Fibroblast of mammary gland (primary cell): ENCODE measurements around the gene INHBC.
A peak's percentile ranks its signal among the peaks of the same experiment; 100 is the strongest.

Experiments
- DNase-seq: peaks from one replicate; pipeline ENCODE4 v3.0.0-alpha.2; 2010; ENCODE audit warnings: low read depth
- H3K4me3 ChIP-seq: 2 replicates; pipeline ENCODE4 v1.5.1; 2011; ENCODE audit warnings: low read depth, mild to moderate bottlenecking, low read length, moderate library complexity; ENCODE audit not compliant: control insufficient read depth
- CTCF ChIP-seq: conservative IDR thresholded peaks from 2 replicates; pipeline ENCODE4 v1.5.1; 2011; ENCODE audit warnings: low read depth, low read length, inconsistent platforms; ENCODE audit not compliant: control insufficient read depth, insufficient read depth

Gene INHBC

GRCh38 chr12:57485695-57486094 lies 51.1 kb downstream of the INHBC start:
- H3K4me3 ChIP-seq, result no peak overlapping the region
- TF ChIP-seq CTCF, result no peak
- DNase-seq, result no peak

- no peak for DNase-seq
- TF ChIP-seq CTCF, result no peak
- H3K4me3 ChIP-seq, result peak overlapping the region; percentile 99
Measured at GRCh38 chr12:57487055-57487596, 52.5 kb downstream of the INHBC start.

- DNase-seq, result peak; percentile 95
- peak within 1 kb of the TSS; percentile 99 for H3K4me3 ChIP-seq
- TF ChIP-seq CTCF, result no peak
Measured at GRCh38 chr12:57487597-57488401, 53.2 kb downstream of the INHBC start, which contains the start of gene MARS1. Gene MARS1, plus strand, starts transcription at chr12:57488068. Its CDS starts 23 bp downstream, at chr12:57488091.

GRCh38 chr12:57488402-57489156 lies 54.0 kb downstream of the INHBC start:
- peak overlapping the region; percentile 99 for H3K4me3 ChIP-seq
- peak; percentile 18 for DNase-seq
- TF ChIP-seq CTCF, result no peak

GRCh38 chr12:57489157-57489641 lies 54.6 kb downstream of the INHBC start:
- peak overlapping the region; percentile 99 for H3K4me3 ChIP-seq
- peak; percentile 62 for DNase-seq
- TF ChIP-seq CTCF, result no peak

GRCh38 chr12:57490126-57490525 lies 55.5 kb downstream of the INHBC start:
- no peak overlapping the region for H3K4me3 ChIP-seq
- TF ChIP-seq CTCF, result no peak
- no peak for DNase-seq
